Transverse colon (tissue), 4 donors: Measurements from ENCODE around the gene LAMP5. TPM values are rescaled to one million over a fixed set of nuclear protein-coding genes. Genes with fewer than 3 reads are reported as not detected.

ENCODE experiments used
- DNase-seq: peaks from one replicate; pipeline ENCODE4 v3.0.0-alpha.2; 2019
- H3K27ac ChIP-seq, 4 donors: fragments of 200-600 bp; sonication (generic); 2 replicates each; pipeline ENCODE4 v1.5.1; 2016 to 2018; ENCODE audit warnings: inconsistent platforms in 4 of 4
- H3K27me3 ChIP-seq: fragments of 200-600 bp; sonication (generic); 2 replicates; pipeline ENCODE4 v1.5.1; 2017; ENCODE audit warnings: inconsistent platforms
- H3K36me3 ChIP-seq, 4 donors: fragments of 200-600 bp; sonication (generic); 2 replicates each; pipeline ENCODE4 v1.5.1; 2017 to 2019; ENCODE audit warnings: inconsistent platforms in 4 of 4
- H3K4me1 ChIP-seq, 4 donors: fragments of 200-600 bp; sonication (generic); 2 replicates each; pipeline ENCODE4 v1.5.1; 2017 to 2020; ENCODE audit warnings: inconsistent platforms in 4 of 4
- H3K4me3 ChIP-seq, 4 donors: fragments of 200-600 bp; sonication (generic); 1 replicate in 1 of 4; 2 replicates in 3 of 4; pipeline versions ENCODE4 v1.5.1 to v1.6.1; 2017 to 2019; ENCODE audit warnings: inconsistent platforms in 4 of 4
- H3K9me3 ChIP-seq, 2 donors: fragments of 200-600 bp; sonication (generic); 2 replicates each; pipeline ENCODE4 v1.5.1; 2017 to 2019; ENCODE audit warnings: inconsistent platforms in 2 of 2
- CTCF ChIP-seq, 5 experiments: fragments of 200-600 bp in 3 of 5; fragments of 450-650 bp in 2 of 5; sonication (generic) in 3 of 5; IDR thresholded peaks; 1 replicate in 2 of 5; 2 replicates in 3 of 5; pipeline ENCODE4 v1.5.1; 2016 to 2017; ENCODE audit warnings: antibody characterized with exemption in 5 of 5, inconsistent platforms in 3 of 5, mild to moderate bottlenecking in 2 of 5, moderate library complexity in 1 of 5
- EP300 ChIP-seq: sonication (generic); formaldehyde crosslinking; IDR thresholded peaks from one replicate; pipeline ENCODE4 v1.6.1; 2017; ENCODE audit warnings: antibody characterized with exemption, low read depth
- POLR2A ChIP-seq: fragments of 450-650 bp; IDR thresholded peaks from one replicate; pipeline ENCODE4 v1.6.1; 2016; ENCODE audit warnings: antibody characterized with exemption, mild to moderate bottlenecking, moderate library complexity
- POLR2AphosphoS5 ChIP-seq, 3 donors: sonication (generic); formaldehyde crosslinking; IDR thresholded peaks; one replicate each; pipeline ENCODE4 v1.6.1; 2016; ENCODE audit warnings: antibody characterized with exemption in 3 of 3
- WGBS, 2 donors: methylation state at CpG; one replicate each; pipeline ENCODE4 v1.1.5; 2018; ENCODE audit warnings: low coverage in 1 of 2; 5-methylcytosine and 5-hydroxymethylcytosine counted together
- in situ Hi-C, 4 donors: fragments of 200-750 bp; cut with MboI; loops; one replicate each; pipeline versions ENCODE4 v1.15.0 to v1.15.1; 2017; ENCODE audit warnings: low sequenced_read_pairs in 3 of 4, low pct_ligation_motif_present in 1 of 4, low pct_unique_long_range_greater_than_20kb in 1 of 4
- intact Hi-C: fragments of 100-400 bp; cut with DNase I; formaldehyde crosslinking; loops from one replicate; pipeline ENCODE4 v1.15.1; 2023; ENCODE audit warnings: low total_unique reads
- total RNA-seq, 4 donors: library from RNA; depleted of rRNA; stranded (reverse); fragments of >200 nt; gene quantifications; one replicate each; pipeline ENCODE4 v1.1.0, GENCODE V29; 2016

LAMP5 gene
- total RNA-seq, 4 donors from 2014 or later: 0.32 TPM; not detected in 3

DNA sequence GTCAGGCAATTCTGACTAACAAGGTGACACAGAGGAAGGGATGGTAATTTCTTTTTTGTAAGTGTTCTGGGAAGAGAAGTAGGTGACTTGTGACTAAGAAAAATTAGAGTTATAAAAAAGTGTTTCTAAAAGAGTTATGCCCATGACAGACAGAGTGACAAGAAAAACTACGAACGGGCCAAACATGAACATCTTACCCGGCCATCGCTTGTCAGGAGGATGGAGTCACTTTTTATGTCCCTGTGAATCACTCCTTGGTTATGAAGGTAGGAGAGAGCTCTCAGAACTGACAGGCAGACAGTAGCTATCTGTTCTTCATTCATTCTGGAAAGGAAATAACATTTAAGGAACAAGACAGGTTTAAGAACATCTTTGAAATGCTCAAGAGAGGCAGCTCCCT, 43.0 kb downstream of the LAMP5 start:
- WGBS, 2 donors: 85 to 92% methylated on average over 4 of the region's 4 CpGs
- Histone ChIP-seq H3K27me3 (no peaks in the 10 kb centered on the region), H3K36me3 (no peaks in the 10 kb centered on the region), H3K27ac (no peak overlapping the region), H3K4me1 (no peaks in the 10 kb centered on the region), H3K9me3 (no peaks in the 10 kb centered on the region), H3K4me3 (no peak overlapping the region)
- DNase-seq: no peak
- no peak for TF ChIP-seq CTCF (IDR thresholded peaks at IDR 0.05)
- no peak for TF ChIP-seq EP300
- TF ChIP-seq POLR2A: no peak
- no peak for TF ChIP-seq POLR2AphosphoS5 (IDR thresholded peaks at IDR 0.05)
- in situ Hi-C loops: no loop called here
- intact Hi-C loops: no loop called here

DNA sequence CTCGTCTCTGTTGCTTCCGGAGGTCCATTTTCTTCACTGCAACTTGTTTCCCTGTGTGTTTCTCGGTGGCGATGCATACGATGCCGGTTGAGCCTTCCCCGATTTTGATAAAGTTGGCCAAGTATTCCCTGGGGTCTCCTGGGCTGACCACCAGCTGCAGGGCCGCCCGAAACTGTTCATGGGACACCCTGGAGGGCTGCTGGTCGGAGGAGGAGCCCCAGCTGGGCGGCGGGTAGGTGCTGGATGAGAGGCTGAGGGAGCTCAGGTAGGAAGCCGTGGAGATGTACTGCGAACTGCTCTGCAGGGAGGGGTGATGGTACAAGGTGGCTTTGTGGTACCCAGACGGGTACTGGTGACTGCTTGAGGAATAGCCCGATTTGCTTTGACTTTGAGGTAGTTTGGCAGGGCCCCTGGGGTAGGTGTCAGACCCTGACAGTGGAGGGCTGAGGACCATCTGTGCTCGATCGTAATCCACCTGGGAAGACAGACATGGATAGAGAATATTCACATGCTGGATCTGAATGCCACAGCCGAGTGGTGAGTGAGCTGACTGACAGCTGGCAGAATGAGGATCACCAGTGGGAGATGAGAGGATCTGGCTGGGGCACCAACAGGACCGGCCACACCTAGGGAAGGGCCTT, 51.6 kb downstream of the LAMP5 start:
- Histone ChIP-seq H3K4me1 (no peaks in the 10 kb centered on the region), H3K36me3 (no peaks in the 10 kb centered on the region), H3K9me3 (no peaks in the 10 kb centered on the region), H3K27ac (no peak overlapping the region), H3K27me3 (no peaks in the 10 kb centered on the region), H3K4me3 (no peak overlapping the region)
- TF ChIP-seq POLR2A (no peak), EP300 (no peak), CTCF (IDR thresholded peaks at IDR 0.05) (no peak), POLR2AphosphoS5 (IDR thresholded peaks at IDR 0.05) (no peak)
- intact Hi-C loops: no loop called here
- in situ Hi-C loops: no loop called here
- DNase-seq: no peak
- 85 to 88% methylated on average over 7 to 20 of the region's 20 CpGs for WGBS, 2 donors

GRCh38 chr20:9566977-9567376, 52.6 kb downstream of the LAMP5 start:
- no peak overlapping the region for H3K4me3 ChIP-seq
- no peaks in the 10 kb centered on the region for H3K9me3 ChIP-seq
- no peak for TF ChIP-seq POLR2AphosphoS5 (IDR thresholded peaks at IDR 0.05)
- no peak for TF ChIP-seq CTCF (IDR thresholded peaks at IDR 0.05)
- intact Hi-C loops: no loop called here
- H3K27me3 ChIP-seq: no peaks in the 10 kb centered on the region
- in situ Hi-C loops: no loop called here
- no peak overlapping the region for H3K27ac ChIP-seq
- no peaks in the 10 kb centered on the region for H3K36me3 ChIP-seq
- no peak for DNase-seq
- 88% methylated on average over 1 of the region's 1 CpG; no CpG with 5 or more reads in 1 of the 2 donors for WGBS, 2 donors
- H3K4me1 ChIP-seq: no peaks in the 10 kb centered on the region

GRCh38 chr20:9570612-9571011, 56.2 kb downstream of the LAMP5 start:
- intact Hi-C loops (no loop called here), in situ Hi-C loops (no loop called here)
- Histone ChIP-seq H3K36me3 (no peaks in the 10 kb centered on the region), H3K4me1 (no peaks in the 10 kb centered on the region), H3K27ac (no peak overlapping the region), H3K4me3 (no peak overlapping the region), H3K27me3 (no peaks in the 10 kb centered on the region), H3K9me3 (no peaks in the 10 kb centered on the region)
- 68 to 75% methylated on average over 2 of the region's 2 CpGs for WGBS, 2 donors
- TF ChIP-seq EP300 (no peak), POLR2AphosphoS5 (IDR thresholded peaks at IDR 0.05) (no peak)
- no peak for DNase-seq

GRCh38 chr20:9571783-9572182, 57.4 kb downstream of the LAMP5 start:
- DNase-seq: no peak
- in situ Hi-C loops (no loop called here), intact Hi-C loops (no loop called here)
- H3K27me3 ChIP-seq: no peaks in the 10 kb centered on the region
- no peaks in the 10 kb centered on the region for H3K9me3 ChIP-seq
- no peak overlapping the region for H3K4me3 ChIP-seq
- TF ChIP-seq POLR2A (no peak), CTCF (IDR thresholded peaks at IDR 0.05) (no peak), POLR2AphosphoS5 (IDR thresholded peaks at IDR 0.05) (no peak), EP300 (no peak)
- H3K4me1 ChIP-seq: no peaks in the 10 kb centered on the region
- WGBS, 2 donors: 48 to 54% methylated on average over 3 of the region's 3 CpGs
- no peak overlapping the region for H3K27ac ChIP-seq
- no peaks in the 10 kb centered on the region for H3K36me3 ChIP-seq
